A673 (cell line): ENCODE results near the gene PIGO. TPM values are rescaled to one million over a fixed set of nuclear protein-coding genes. Genes with fewer than 3 reads are reported as not detected.

Experiments used
- BruUV-seq: library from RNA; stranded (reverse); fragments of 400-500 nt; replicated peaks from 2 replicates; lab custom pipeline; 2021; lab: Mats Ljungman, UMichigan
- CTCF ChIA-PET: fragments of 300-600 bp; sonication (Branson Sonifier 250); formaldehyde crosslinking; loops from one replicate; lab custom pipeline; 2022; ENCODE audit warnings: antibody characterized with exemption; lab: Charles Lee
- POLR2A ChIA-PET: fragments of 300-600 bp; sonication (Branson Sonifier 250); formaldehyde crosslinking; loops from one replicate; lab custom pipeline; 2022; ENCODE audit warnings: antibody characterized with exemption; ENCODE audit not compliant: low non-redundant PET; lab: Charles Lee
- DNase-seq: peaks from one replicate; pipeline ENCODE4 v3.0.0-alpha.2; 2015; ENCODE audit warnings: low spot score
- H3K27ac ChIP-seq: fragments of 200-600 bp; sonication (generic); 2 replicates; pipeline ENCODE4 v1.5.1; 2016; ENCODE audit warnings: mixed run types, low read depth, mild to moderate bottlenecking, mixed read lengths, antibody characterized with exemption, low read length; ENCODE audit not compliant: poor library complexity, severe bottlenecking
- H3K27me3 ChIP-seq: fragments of 200-600 bp; sonication (generic); replicated peaks from 2 replicates; pipeline ENCODE4 v1.6.1; 2017; ENCODE audit warnings: mixed run types, low read depth, mild to moderate bottlenecking, mixed read lengths, antibody characterized with exemption, low read length; ENCODE audit not compliant: insufficient read depth, poor library complexity
- H3K36me3 ChIP-seq: fragments of 200-600 bp; sonication (generic); 2 replicates; pipeline ENCODE4 v1.6.1; 2016; ENCODE audit warnings: mixed run types, mild to moderate bottlenecking, mixed read lengths, antibody characterized with exemption, low read length; ENCODE audit not compliant: insufficient read depth, poor library complexity, severe bottlenecking
- H3K4me1 ChIP-seq: fragments of 200-600 bp; sonication (generic); 2 replicates; pipeline ENCODE4 v1.6.1; 2017; ENCODE audit warnings: mixed run types, mild to moderate bottlenecking, mixed read lengths, antibody characterized with exemption, low read length; ENCODE audit not compliant: insufficient read depth, poor library complexity, severe bottlenecking
- H3K4me3 ChIP-seq: fragments of 200-600 bp; sonication (generic); 2 replicates; pipeline ENCODE4 v1.5.1; 2016; ENCODE audit warnings: low read depth, mixed run types, mild to moderate bottlenecking, mixed read lengths, low read length; ENCODE audit not compliant: poor library complexity, severe bottlenecking
- H3K9me3 ChIP-seq: fragments of 200-600 bp; sonication (generic); 2 replicates; pipeline ENCODE4 v1.6.1; 2016; ENCODE audit warnings: mixed run types, low read depth, mild to moderate bottlenecking, mixed read lengths, antibody characterized with exemption, low read length; ENCODE audit not compliant: poor library complexity, severe bottlenecking
- EZH2 ChIP-seq: fragments of 200-600 bp; sonication (generic); IDR thresholded peaks from 2 replicates; pipeline ENCODE4 v1.6.1; 2017; ENCODE audit warnings: borderline replicate concordance, low read depth, mild to moderate bottlenecking, mixed read lengths, antibody characterized with exemption, low read length; ENCODE audit not compliant: poor library complexity, severe bottlenecking
- intact Hi-C: fragments of 100-400 bp; cut with micrococcal nuclease; formaldehyde crosslinking; loops from one replicate; pipeline ENCODE4 v1.10.0; 2022; ENCODE audit not compliant: unreplicated experiment
- total RNA-seq: library from RNA; stranded (reverse); gene quantifications from 2 replicates; pipeline ENCODE4 v1.2.3, GENCODE V29; 2021
- TF ChIP-seq, protein P1 (sequence below): fragments of 300-800, 200-600 bp; sonication (generic); conservative IDR thresholded peaks from 2 replicates; pipeline ENCODE4 v1.5.1; 2017; ENCODE audit warnings: low read depth, mild to moderate bottlenecking, antibody characterized with exemption, low read length, moderate library complexity, mixed read lengths

PIGO gene
- total RNA-seq, 1 experiment from 2014 or later: 32.9 TPM

DNA sequence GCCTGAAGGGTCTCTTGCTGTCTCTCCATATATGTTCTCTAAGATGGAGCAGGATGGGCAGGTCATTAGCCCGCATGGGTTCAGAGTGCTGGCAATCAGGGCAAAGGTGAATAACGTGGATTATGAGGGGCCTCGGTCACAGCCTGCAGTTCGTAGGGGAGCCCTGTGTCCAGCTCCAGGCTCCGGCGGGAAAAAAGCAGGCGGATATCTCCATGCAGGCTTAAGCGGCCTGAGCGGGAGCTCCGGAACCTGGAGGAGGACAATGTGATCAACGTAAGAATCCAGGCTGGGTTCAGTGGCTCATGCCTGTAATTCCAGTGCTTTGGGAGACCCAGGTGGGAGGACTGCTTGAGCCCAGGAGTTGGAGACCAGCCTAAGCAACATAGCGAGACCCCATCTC lies 8.7 kb upstream of the PIGO start:
- no TSS peak for BruUV-seq
- intact Hi-C loops: no loop called here
- POLR2A ChIA-PET: no interaction called here

DNA sequence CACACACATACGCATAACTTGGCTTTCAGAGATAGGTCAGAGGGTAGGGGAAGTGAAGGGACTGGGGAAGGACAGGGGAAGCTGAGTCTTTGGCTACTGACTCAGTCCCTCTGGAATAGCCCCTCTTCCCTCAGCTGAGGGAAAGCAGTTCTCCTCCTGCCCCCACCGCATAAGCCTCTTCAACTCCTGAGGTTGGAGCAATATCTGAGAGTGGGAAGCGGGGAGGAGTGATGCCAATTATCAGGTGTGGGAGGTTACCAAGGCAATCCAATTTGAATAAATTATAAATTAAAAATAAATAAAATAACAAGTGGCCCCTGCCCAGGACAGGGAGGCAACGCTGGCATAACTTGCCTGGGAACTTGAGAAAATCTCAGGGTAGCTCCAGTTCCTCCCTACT lies 8.2 kb upstream of the PIGO start:
- no TSS peak for BruUV-seq
- ChIA-PET POLR2A (no interaction called here), CTCF (no interaction called here)
- TF ChIP-seq, protein P1, sequence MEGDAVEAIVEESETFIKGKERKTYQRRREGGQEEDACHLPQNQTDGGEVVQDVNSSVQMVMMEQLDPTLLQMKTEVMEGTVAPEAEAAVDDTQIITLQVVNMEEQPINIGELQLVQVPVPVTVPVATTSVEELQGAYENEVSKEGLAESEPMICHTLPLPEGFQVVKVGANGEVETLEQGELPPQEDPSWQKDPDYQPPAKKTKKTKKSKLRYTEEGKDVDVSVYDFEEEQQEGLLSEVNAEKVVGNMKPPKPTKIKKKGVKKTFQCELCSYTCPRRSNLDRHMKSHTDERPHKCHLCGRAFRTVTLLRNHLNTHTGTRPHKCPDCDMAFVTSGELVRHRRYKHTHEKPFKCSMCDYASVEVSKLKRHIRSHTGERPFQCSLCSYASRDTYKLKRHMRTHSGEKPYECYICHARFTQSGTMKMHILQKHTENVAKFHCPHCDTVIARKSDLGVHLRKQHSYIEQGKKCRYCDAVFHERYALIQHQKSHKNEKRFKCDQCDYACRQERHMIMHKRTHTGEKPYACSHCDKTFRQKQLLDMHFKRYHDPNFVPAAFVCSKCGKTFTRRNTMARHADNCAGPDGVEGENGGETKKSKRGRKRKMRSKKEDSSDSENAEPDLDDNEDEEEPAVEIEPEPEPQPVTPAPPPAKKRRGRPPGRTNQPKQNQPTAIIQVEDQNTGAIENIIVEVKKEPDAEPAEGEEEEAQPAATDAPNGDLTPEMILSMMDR: no peak
- TF ChIP-seq EZH2: no peak
- H3K27ac ChIP-seq: no peak overlapping the region
- no peak for DNase-seq
- H3K4me1 ChIP-seq: peaks cover 14% of the 10 kb centered on the region
- H3K27me3 ChIP-seq: no peaks in the 10 kb centered on the region
- peaks cover 24% of the 10 kb centered on the region for H3K36me3 ChIP-seq
- H3K9me3 ChIP-seq: no peaks in the 10 kb centered on the region
- intact Hi-C loops: no loop called here
- no peak overlapping the region for H3K4me3 ChIP-seq

More for the DNA sequence above, 8.7 kb upstream of the PIGO start:
- DNase-seq: no peak
- Histone ChIP-seq H3K36me3 (peaks cover 18% of the 10 kb centered on the region), H3K4me3 (no peak overlapping the region), H3K27me3 (no peaks in the 10 kb centered on the region), H3K27ac (no peak overlapping the region), H3K4me1 (peaks cover 14% of the 10 kb centered on the region), H3K9me3 (no peaks in the 10 kb centered on the region)
- CTCF ChIA-PET: no interaction called here
- TF ChIP-seq, protein P1: no peak
- no peak for TF ChIP-seq EZH2

DNA sequence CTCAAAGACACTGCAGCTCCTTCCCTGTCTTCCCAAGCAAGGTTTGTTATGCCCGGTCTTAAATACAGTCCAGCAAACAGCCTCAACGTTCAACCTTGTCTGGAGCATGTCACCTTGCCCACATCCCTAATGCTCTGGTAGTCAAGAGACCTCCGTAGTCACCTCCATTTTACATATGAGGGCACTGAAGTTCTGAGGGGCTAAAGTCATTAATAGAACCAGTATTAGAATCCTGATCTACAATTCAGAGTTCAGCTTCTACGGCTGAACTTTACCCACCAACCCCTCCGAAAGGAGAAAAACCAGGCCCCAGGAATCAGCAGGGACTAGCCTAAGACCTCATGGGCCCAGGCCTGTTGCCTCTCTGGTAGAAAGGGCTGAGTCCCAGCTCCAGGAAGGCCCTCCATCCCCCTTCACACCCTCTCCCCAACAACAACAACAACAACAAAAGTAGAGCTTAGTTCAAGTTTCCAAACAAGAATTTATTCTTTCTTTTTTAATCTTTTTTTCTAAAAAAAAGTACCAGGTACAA lies 7.3 kb upstream of the PIGO start:
- ChIA-PET CTCF (interaction anchor here (0.5 to 1.1 kb wide), 4 partner anchors 12 to 450 kb away, joined by 3 to 6 read pairs (median 4); partner anchors contain the start of gene ATOSB), POLR2A (interaction anchor here (0.7 to 1.1 kb wide), 4 partner anchors 10 to 474 kb away, joined by 3 to 5 read pairs (median 4); partner anchors contain the start of genes ATOSB and VCP)
- peak overlapping the region; percentile 72 for H3K4me3 ChIP-seq
- TF ChIP-seq, protein P1: no peak
- no peak for TF ChIP-seq EZH2
- peaks cover 27% of the 10 kb centered on the region for H3K36me3 ChIP-seq
- peaks cover 14% of the 10 kb centered on the region for H3K4me1 ChIP-seq
- intact Hi-C loops: no loop called here
- DNase-seq: no peak
- no peaks in the 10 kb centered on the region for H3K27me3 ChIP-seq
- peak overlapping the region; percentile 81 for H3K27ac ChIP-seq
- H3K9me3 ChIP-seq: no peaks in the 10 kb centered on the region
- BruUV-seq: no TSS peak
